Measurements from ENCODE around the gene TIMM23. TPM values are rescaled to one million over a fixed set of nuclear protein-coding genes. Genes with fewer than 3 reads are reported as not detected.

Gene TIMM23
- total and polyA plus RNA-seq, 2 donors (not counting 3 experiments of a cell fraction or from before 2014, with no cell fraction given), result 78.1 to 94.6 TPM

- dilution Hi-C loops (cut with MboI; ENCODE audit: extremely low pct_ligation_motif_present, low sequenced_read_pairs), result no loop called here
- ChIA-PET POLR2A (no interaction called here), CTCF (no interaction called here)
- no peak overlapping the region for H3K4me2 ChIP-seq (ENCODE audit: insufficient read depth, low read length)
- no peaks in the 10 kb centered on the region for H3K9me3 ChIP-seq (replicated peaks; ENCODE audit: control insufficient read depth, insufficient read depth, low read length)
- H3K79me2 ChIP-seq (ENCODE audit: control insufficient read depth, insufficient read depth, low read length), result no peaks in the 10 kb centered on the region
- H2AFZ ChIP-seq (ENCODE audit: low read depth, low read length), result no peak overlapping the region
- H3K9me1 ChIP-seq (replicated peaks; ENCODE audit: control insufficient read depth, extremely low read depth, insufficient read depth, low read length), result no peaks in the 10 kb centered on the region
- TF ChIP-seq POLR2AphosphoS5 (IDR thresholded peaks at IDR 0.05; ENCODE audit: insufficient read depth, low read depth, low read length), result no peak
- no peak for TF ChIP-seq MAX (IDR thresholded peaks at IDR 0.05; ENCODE audit: insufficient read depth, insufficient read length)
- no peak for TF ChIP-seq MYC (IDR thresholded peaks at IDR 0.05; ENCODE audit: low read depth, low read length)
- no peak for TF ChIP-seq POLR2A (IDR thresholded peaks at IDR 0.05; ENCODE audit: low read depth, low read length)
- no peak for TF ChIP-seq EZH2 (IDR thresholded peaks at IDR 0.05; ENCODE audit: borderline replicate concordance, low read depth, low read length, severe bottlenecking)
- no peak for TF ChIP-seq JUN (IDR thresholded peaks at IDR 0.05; ENCODE audit: borderline replicate concordance, insufficient read depth, insufficient read length, low read depth)
- TF ChIP-seq FOS (IDR thresholded peaks at IDR 0.05; ENCODE audit: borderline replicate concordance, insufficient read depth, low read length), result no peak
- no peak for TF ChIP-seq CTCF (IDR thresholded peaks at IDR 0.05; ENCODE audit: extremely low read depth in 1 of 2, insufficient read depth in 1 of 2, low read depth in 1 of 2, low read length in 2 of 2)
- H3K4me1 ChIP-seq (ENCODE audit: control insufficient read depth, extremely low read depth, insufficient read depth, low read length), result no peaks in the 10 kb centered on the region
- H3K4me3 ChIP-seq (replicated peaks in 1 of 3; ENCODE audit: insufficient read depth in 1 of 3, low read depth in 1 of 3, low read length in 3 of 3), result no peak overlapping the region
- intact Hi-C loops (cut with micrococcal nuclease), result no loop called here
- no peaks in the 10 kb centered on the region for H3K36me3 ChIP-seq (ENCODE audit: control insufficient read depth in 2 of 2, extremely low read depth in 1 of 2, insufficient read depth in 2 of 2, low read length in 2 of 2)
- no TSS peak for BruUV-seq (replicated peaks)
- no peak overlapping the region for H3K9ac ChIP-seq (replicated peaks; ENCODE audit: extremely low read depth, insufficient read depth, low read length)
- peaks cover 0 to 8% of the 10 kb centered on the region in 2 experiments for H3K27me3 ChIP-seq (ENCODE audit: control insufficient read depth in 2 of 2, insufficient read depth in 2 of 2, low read length in 2 of 2)
- DNase-seq (ENCODE audit: low read depth, low spot score), result no peak
- no peak overlapping the region for H3K27ac ChIP-seq (ENCODE audit: insufficient read depth, low read depth, low read length)
- FAIRE-seq, result no peak
- H4K20me1 ChIP-seq (replicated peaks; ENCODE audit: control insufficient read depth, extremely low read depth, insufficient read depth, low read length), result no peaks in the 10 kb centered on the region
Measured at GRCh38 chr10:46050941-46051623, 78.8 kb downstream of the TIMM23 start.

Measured in endothelial cell of umbilical vein (primary cell).